CD4-positive, alpha-beta T cell treated with Interleukin-2 at 100 ng/mL for 4 hours (primary cell): ENCODE measurements around the gene CEL.
"Not testable (repeated sequence)": the region's sequence is repeated elsewhere in the genome, so short reads cannot be mapped to it uniquely, and the experiment has no call there.

Experiments
- DNase-seq: peaks from one replicate; pipeline ENCODE4 v3.0.0-alpha.2; 2020; ENCODE audit warnings: low spot score

The CEL gene

GRCh38 chr9:133046900-133047295 lies 14.9 kb upstream of the CEL start:
- DNase-seq: no peak

- DNase-seq: peak; percentile 36
Observed at GRCh38 chr9:133048595-133048994, 13.2 kb upstream of the CEL start.

- no peak for DNase-seq
Observed at GRCh38 chr9:133049043-133049442, 12.7 kb upstream of the CEL start.

GRCh38 chr9:133050142-133050541 lies 11.6 kb upstream of the CEL start:
- no peak for DNase-seq

- no peak for DNase-seq
Observed at GRCh38 chr9:133050781-133051180, 11.0 kb upstream of the CEL start.

GRCh38 chr9:133051281-133051900 lies 10.4 kb upstream of the CEL start:
- no peak for DNase-seq

- no peak for DNase-seq
Observed at GRCh38 chr9:133051966-133052539, 9.7 kb upstream of the CEL start.

- no peak for DNase-seq
Observed at GRCh38 chr9:133054194-133054890, 7.4 kb upstream of the CEL start.

- DNase-seq: no peak
Observed at GRCh38 chr9:133054966-133055365, 6.8 kb upstream of the CEL start.

GRCh38 chr9:133055788-133056420 lies 5.9 kb upstream of the CEL start:
- no peak for DNase-seq

GRCh38 chr9:133056533-133056932 lies 5.2 kb upstream of the CEL start:
- no peak for DNase-seq

GRCh38 chr9:133057006-133057405 lies 4.8 kb upstream of the CEL start:
- no peak for DNase-seq

- DNase-seq: no peak
Observed at GRCh38 chr9:133057553-133057952, 4.2 kb upstream of the CEL start.

- no peak for DNase-seq
Observed at GRCh38 chr9:133058071-133058470, 3.7 kb upstream of the CEL start.

- no peak for DNase-seq
Observed at GRCh38 chr9:133058550-133059320, 3.0 kb upstream of the CEL start.

GRCh38 chr9:133059623-133060022 lies 2.2 kb upstream of the CEL start:
- no peak for DNase-seq

GRCh38 chr9:133060417-133060841 lies 1.4 kb upstream of the CEL start:
- DNase-seq: no peak

GRCh38 chr9:133061019-133061763 lies 590 bp upstream of the CEL start:
- not testable (repeated sequence) for DNase-seq

- DNase-seq: not testable (repeated sequence)
Observed at GRCh38 chr9:133062569-133062968, 788 bp downstream of the CEL start.

GRCh38 chr9:133063159-133063499 lies 1.3 kb downstream of the CEL start:
- no peak for DNase-seq

- no peak for DNase-seq
Observed at GRCh38 chr9:133063500-133064231, 1.9 kb downstream of the CEL start.
